Measurements from ENCODE around the gene FARSA.

FARSA gene

DNA sequence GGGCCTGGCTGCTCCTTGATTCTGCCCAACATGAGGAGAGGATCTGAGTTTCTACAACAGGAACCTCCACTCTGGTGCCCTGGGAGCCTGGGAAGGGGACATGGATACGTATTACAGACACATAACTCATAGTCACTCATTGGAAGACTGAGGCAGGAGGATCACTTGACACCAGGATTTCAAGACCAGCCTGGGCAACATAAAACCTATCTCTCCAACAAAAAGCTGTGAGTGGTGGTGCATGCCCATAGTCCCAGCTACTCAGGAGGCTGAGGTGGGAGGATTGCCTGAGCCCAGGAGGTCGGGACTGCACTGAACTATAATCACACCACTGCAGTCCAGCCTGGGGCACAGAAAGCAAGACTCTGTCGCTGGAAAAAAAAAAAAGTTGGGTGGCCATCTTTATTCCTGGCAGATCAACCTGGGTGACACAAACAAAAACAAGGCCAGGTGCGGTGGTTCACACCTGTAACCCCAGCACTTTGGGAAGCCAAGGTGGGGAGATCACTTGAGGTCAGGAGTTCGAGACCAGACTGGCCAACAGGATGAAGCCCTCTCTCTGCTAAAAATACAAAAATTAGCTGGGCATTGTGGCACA is 45.4 kb downstream of the FARSA start:
- DNase-seq: no peak

DNA sequence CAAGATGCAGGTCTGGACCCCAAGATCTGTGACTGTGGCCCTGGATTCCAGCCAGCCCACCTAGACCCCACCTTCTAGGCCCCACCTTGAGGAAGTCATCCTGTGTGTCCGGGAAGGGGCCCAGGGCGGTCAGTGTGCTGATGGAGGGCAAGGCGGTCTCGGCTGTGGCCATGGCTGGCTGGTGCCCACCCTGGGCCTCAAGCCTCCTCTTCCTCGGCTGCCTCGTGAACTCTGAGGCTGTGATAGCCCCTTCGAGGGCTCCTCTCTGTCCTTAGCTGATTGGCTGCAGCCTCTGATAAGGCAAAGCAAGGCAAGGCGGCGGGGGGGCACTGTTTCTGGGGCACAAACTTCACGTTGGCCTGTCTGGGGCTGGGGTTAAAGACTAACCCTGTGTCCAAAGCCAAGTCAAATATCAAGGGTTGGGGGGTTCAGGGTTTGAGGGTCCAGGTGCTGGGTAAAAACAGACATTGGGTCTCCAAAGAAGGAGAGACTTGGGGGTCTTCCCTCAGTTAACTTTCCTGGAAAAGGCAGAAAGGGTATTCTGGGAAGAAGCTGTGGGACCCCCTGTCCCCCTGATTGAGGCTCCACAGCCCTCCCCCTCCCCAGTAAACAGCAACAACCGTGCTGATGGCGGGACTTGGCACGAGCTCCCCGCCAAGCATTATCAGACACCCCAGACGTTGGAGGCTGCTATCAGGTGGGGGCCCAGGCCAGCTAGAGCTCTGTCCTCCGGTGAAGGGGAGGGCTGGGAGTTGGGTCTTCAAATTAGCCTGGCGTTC is 46.4 kb downstream of the FARSA start, which contains the start of gene KLF1:
TSS of gene KLF1 (minus strand) at position 233 of the 779 bp plus-strand sequence. CDS start at position 172, 61 bp downstream.
- DNase-seq: no peak

DNA sequence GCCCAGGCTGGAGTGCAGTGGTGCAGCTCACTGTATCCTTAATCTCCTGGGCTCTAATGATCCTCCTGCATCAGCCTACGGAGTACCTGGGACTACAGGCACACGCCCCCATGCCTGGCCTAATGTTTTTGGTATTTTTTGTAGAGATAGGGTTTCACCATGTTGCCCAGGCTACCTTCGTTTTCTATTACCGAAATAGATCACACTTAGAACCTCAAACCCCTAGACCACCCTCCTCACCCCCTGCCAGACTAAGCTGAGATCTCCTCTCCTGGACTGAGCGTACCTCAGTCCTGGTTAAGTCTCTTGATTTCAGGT is 46.9 kb downstream of the FARSA start:
- DNase-seq: no peak

- no peak for DNase-seq
Observed at GRCh38 chr19:12885749-12886650, 47.5 kb downstream of the FARSA start.

DNA sequence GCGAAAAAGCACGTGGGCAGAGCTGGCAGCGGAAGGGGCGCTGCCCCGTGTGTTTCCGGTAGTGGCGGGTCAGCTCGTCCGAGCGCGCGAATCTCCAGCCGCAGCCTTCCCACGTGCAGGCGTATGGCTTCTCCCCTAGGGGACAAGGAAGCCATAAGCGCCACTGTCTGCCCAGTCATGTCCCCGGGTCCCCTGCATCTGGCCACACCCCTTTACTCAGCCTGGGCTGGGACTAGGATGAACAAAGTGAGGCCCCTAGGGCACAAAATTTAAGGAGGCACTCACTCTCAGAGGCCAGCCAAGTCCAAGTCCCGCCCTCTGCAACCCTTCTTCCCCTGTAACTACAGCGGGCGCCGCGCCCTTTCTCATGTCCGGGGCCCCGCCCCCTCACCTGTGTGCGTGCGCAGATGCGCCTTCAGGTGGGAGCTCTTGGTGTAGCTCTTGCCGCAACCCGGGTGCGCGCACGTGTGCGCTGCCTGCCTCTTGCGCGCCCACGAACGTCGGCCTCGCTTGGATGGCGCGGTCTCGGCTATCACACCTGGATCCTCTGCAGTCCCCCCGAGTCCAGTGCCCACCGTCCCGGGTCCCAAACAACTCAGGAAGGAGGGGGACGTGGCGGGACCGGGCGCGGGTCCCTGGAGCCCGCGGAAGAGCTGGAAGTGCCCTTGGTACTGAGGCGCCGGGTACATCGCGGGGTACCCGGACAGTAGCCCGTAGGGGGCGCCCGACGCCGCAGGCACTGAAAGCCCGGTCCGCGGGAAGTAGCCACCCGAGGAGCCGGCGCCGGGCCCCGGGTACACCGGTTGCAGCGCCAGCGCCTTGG is 48.4 kb downstream of the FARSA start:
- peak; percentile 95 for DNase-seq

- DNase-seq: no peak
Observed at GRCh38 chr19:12884627-12884925, 48.9 kb downstream of the FARSA start.

DNA sequence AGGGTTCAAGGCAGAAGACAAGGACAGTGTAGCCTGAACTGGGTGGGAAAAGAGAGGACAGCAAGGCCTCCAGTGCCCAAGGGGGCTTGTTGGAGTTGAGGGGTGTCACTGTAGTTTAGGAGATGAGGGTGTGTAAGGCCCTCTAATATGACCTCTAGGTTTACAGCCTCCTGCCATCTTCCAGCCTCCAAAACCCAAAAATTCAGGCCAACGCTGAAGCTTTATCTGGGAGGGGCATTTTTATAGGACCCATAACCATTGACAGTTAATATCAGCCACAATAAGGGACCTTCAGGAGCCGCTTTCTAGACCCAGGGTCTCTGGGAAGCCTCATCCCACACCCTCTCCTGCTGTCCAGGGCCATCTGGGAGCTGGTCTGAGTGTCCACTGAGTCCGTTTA is 49.3 kb downstream of the FARSA start:
- no peak for DNase-seq

GRCh38 chr19:12882589-12882988 is 50.9 kb downstream of the FARSA start:
- DNase-seq: no peak

DNA sequence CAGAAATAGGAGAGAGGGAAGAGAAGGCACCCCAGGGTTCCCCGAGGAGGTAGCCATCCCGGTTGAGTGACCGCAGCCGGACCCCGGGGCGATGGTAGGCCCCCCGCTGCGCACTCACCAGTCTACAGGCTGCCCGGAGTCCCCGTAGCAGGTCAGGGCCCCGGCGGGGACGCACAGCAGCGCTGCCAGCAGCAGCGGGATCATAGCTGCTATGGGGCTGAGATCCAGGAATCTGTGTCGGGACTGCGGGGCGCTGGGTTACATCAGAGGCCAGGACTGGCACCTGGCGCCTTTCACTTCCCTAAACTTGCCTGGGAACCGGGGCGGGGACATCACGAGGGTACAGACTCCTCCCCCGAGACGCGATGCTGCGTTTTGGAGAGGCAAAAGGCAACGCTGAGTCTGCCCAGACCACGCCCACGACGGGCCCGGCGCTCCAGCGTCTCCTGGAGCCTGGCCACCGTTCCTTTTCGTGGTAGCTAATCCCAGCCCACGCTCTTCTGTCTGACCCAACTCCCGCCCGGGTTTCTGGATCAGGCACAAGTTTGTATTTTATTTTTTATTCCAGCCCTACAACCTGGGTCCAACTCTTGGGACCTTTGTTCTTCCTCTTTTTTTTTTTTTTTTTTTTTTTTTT is 52.2 kb downstream of the FARSA start, which contains the start of gene DNASE2:
TSS of gene DNASE2 (minus strand) at position 278 of the 637 bp plus-strand sequence. CDS start at position 204, 74 bp downstream.
- peak; percentile 95 for DNase-seq

DNA sequence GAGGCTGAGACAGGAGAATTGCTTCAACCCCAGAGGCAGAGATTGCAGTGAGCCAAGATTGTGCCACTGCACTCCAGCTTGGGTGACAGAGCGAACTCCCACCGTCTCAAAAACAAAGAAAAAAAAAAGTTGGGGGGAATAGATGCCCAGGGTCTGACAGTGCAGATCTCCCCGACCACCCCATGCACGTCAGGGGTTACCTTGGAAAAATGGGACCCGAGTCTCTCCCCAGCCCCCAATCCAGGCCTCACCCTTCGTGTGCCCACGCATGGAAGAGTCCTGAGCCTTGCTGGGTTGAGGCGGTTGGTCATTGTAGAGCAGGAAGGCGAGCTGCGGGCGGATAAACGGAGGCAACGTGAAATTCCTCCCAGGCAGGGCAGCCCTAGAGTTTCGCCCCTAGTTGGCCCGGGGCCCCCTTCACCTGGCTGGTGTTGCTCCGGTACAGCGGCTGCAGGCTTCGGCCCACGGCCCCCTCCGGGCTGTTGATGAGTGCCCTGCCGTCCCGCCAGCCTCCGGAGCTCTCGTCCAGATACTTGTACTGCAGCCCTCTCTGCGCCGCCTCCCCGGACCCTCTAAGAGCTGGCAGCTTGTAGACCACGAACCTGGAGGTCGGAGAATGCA is 52.9 kb downstream of the FARSA start:
- no peak for DNase-seq

GRCh38 chr19:12875086-12875485 is 58.4 kb downstream of the FARSA start:
- no peak for DNase-seq

DNA sequence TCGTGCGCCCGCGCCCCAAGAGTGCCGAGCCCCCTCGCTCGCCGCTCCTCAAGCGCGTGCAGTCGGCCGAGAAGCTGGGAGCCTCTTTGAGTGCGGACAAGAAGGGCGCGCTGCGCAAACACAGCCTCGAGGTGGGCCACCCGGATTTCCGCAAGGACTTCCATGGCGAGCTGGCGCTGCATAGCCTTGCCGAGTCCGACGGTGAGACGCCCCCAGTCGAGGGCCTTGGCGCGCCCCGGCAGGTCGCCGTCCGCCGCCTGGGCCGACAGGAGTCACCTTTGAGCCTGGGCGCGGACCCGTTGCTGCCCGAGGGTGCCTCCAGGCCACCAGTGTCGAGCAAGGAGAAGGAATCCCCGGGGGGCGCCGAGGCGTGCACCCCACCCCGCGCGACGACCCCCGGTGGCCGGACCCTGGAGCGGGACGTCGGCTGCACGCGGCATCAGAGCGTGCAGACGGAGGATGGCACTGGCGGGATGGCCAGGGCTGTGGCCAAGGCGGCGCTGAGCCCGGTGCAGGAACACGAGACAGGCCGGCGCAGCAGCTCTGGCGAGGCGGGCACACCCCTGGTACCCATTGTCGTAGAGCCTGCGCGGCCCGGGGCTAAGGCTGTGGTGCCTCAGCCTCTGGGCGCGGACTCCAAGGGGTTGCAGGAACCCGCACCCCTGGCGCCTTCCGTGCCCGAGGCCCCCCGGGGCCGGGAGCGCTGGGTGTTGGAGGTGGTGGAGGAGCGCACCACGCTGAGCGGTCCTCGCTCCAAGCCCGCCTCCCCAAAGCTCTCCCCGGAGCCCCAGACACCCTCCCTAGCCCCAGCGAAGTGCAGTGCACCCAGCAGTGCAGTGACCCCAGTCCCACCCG is 59.4 kb downstream of the FARSA start:
- DNase-seq: no peak

DNA sequence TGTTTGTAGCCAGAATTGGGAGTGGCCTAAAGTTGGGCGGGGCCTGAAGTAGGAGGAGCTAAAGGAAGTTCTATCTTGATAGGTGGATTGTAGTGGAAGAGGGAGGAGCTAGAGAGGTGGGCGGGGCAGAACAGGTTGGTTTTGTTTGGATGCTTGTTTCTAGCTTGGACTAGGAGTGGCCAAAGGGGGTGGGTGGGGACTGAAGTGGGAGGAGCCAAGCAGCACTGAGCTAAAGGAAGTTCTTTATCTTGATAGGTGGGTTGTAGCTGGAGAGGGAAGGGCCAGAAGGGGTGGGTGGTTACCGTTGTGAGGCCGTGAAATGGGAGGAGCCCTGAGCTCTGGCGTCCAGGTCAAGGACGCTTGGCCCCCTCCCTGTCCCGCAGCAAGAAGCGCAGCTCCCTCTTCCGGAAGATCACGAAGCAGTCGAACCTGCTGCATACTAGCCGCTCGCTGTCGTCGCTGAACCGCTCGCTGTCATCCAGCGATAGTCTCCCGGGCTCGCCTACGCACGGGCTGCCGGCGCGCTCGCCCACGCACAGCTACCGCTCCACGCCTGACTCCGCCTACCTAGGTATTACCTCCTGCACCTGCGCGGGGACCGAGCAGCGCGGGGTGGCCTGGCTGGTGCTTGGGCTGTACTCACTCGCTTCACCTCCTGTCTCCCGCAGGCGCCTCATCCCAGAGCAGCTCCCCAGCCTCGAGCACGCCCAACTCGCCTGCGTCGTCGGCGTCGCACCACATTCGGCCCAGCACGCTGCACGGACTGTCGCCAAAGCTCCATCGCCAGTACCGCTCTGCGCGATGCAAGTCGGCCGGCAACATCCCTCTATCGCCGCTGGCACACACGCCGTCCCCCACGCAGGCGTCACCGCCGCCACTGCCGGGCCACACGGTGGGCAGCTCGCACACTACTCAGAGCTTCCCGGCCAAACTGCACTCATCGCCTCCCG is 60.3 kb downstream of the FARSA start:
- no peak for DNase-seq

Measured in NCI-H510A treated with DMSO at 0.1 percent for 48 hours (cell line).